Activated CD4-positive, alpha-beta T cell treated with anti-CD3 and anti-CD28 coated beads, Interleukin-10, Interleukin-2, amounts not matched to agents 100 ng/mL and 50 ng/mL, durations not matched to agents 16 hours and 8 hours (primary cell): ENCODE measurements around the gene ISL2.

Experiments used
- DNase-seq: peaks from one replicate; pipeline ENCODE4 v3.0.0-alpha.2; 2020

The ISL2 gene

GRCh38 chr15:76328106-76328696 lies 8.4 kb upstream of the ISL2 start:
- no peak for DNase-seq

GRCh38 chr15:76328958-76329357 lies 7.6 kb upstream of the ISL2 start:
- no peak for DNase-seq

GRCh38 chr15:76330080-76330680 lies 6.4 kb upstream of the ISL2 start:
- DNase-seq, result no peak

GRCh38 chr15:76332796-76333195 lies 3.8 kb upstream of the ISL2 start:
- DNase-seq, result no peak

GRCh38 chr15:76333309-76333708 lies 3.3 kb upstream of the ISL2 start:
- DNase-seq, result no peak

- DNase-seq, result no peak
Observed at GRCh38 chr15:76333720-76334437, 2.7 kb upstream of the ISL2 start.

- no peak for DNase-seq
Observed at GRCh38 chr15:76334438-76335306, 1.9 kb upstream of the ISL2 start.

- no peak for DNase-seq
Observed at GRCh38 chr15:76335307-76336253, 993 bp upstream of the ISL2 start.

GRCh38 chr15:76337059-76337695 lies 604 bp downstream of the ISL2 start:
- peak; percentile 49 for DNase-seq

GRCh38 chr15:76337696-76338485 lies 1.3 kb downstream of the ISL2 start:
- no peak for DNase-seq

- no peak for DNase-seq
Observed at GRCh38 chr15:76338486-76339304, 2.1 kb downstream of the ISL2 start.

- DNase-seq, result no peak
Observed at GRCh38 chr15:76339305-76340197, 3.0 kb downstream of the ISL2 start.

GRCh38 chr15:76340198-76340802 lies 3.7 kb downstream of the ISL2 start:
- DNase-seq, result peak; percentile 37

- peak; percentile 67 for DNase-seq
Observed at GRCh38 chr15:76340803-76341365, 4.3 kb downstream of the ISL2 start.

GRCh38 chr15:76341366-76342057 lies 4.9 kb downstream of the ISL2 start:
- no peak for DNase-seq

- DNase-seq, result no peak
Observed at GRCh38 chr15:76342058-76342381, 5.4 kb downstream of the ISL2 start.

- no peak for DNase-seq
Observed at GRCh38 chr15:76342382-76343201, 6.0 kb downstream of the ISL2 start.
